GM18502 (cell line): ENCODE measurements around the gene CCND2.

Experiments used
- ATAC-seq: cut with Tn5 transposase; IDR thresholded peaks from one replicate; pipeline ENCODE4 v1.9.1; 2021; ENCODE audit warnings: mild to moderate bottlenecking; ENCODE audit not compliant: unreplicated experiment, poor library complexity

The CCND2 gene

DNA sequence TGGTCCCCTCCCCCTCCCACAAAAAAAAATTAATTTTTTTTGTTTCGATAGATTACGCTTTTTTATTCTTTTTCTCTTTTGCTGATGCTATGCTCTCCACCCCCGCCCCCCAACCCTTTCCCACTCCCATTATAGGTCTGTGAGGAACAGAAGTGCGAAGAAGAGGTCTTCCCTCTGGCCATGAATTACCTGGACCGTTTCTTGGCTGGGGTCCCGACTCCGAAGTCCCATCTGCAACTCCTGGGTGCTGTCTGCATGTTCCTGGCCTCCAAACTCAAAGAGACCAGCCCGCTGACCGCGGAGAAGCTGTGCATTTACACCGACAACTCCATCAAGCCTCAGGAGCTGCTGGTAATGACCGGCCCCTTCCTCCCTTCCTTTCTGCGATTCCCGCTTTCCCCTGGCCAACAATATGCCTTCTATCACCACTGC, 2.3 kb downstream of the CCND2 start:
- no peak for ATAC-seq

DNA sequence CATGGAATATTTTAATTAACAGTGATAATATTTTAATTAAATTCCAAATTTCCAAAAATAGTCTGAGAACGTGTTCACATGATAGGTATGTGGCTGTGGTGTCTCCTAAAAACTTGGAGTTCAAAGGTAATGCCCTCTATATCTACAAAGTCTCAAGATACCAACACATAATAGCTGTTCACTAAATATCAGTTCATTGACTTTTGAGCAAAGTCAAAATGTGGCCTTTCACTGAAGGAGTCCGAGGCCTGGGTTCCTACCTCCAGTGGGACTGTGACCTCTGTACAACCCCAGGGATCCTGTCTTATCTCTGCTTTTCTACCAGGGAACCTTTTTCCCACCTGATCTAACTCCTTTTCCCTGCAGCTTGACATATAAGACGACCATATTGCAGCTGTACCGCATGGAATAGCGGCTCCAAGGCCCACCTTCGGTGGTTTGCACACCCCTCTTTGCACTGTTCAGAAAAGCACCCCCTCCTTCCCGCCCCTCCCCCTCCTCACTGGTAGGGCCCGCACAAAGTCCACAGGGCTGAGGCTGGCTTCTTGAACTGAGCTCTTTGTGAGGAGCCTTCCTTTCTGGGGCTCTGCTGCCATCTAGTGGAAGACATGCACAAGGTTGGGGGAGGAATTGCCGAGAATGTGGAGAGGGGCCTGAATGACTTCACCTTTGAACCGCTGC, 3.1 kb downstream of the CCND2 start:
- ATAC-seq: peak; percentile 43

DNA sequence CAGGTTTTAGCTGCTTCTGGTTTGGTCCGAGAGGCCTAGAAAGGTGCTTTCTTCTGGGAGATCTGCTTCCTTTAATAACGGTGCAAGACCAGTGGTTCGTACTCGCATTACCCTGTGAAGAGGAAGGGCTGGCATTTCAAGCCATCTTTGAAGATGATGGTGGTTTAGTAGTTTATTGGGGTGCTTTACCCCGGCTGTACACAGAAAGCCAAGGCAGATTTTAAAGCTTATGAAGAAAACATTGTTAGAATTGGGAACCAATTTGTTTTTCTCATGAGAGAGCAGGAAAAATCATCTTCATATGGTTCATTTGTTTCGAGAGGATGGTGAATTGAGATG, 3.6 kb downstream of the CCND2 start:
- ATAC-seq: no peak

DNA sequence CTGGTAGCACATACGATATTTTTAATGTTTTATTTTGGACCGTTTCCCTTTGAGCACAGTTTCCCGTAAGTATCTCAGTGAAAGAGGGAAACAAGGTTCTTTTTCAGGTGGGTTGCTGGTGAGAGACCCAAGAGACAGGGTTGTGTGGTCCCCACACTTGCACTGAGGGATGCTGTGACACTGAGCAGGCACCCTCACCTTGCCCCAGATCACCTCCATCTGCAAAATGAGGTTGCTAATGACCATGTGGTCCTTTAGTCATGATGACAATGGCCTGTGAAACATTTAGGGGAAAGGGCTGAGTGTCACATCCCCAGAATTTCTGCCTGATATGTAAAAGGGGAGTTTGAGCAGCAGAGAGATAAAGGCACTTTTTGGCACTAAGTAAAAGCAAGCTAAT, 4.3 kb downstream of the CCND2 start:
- ATAC-seq: no peak

DNA sequence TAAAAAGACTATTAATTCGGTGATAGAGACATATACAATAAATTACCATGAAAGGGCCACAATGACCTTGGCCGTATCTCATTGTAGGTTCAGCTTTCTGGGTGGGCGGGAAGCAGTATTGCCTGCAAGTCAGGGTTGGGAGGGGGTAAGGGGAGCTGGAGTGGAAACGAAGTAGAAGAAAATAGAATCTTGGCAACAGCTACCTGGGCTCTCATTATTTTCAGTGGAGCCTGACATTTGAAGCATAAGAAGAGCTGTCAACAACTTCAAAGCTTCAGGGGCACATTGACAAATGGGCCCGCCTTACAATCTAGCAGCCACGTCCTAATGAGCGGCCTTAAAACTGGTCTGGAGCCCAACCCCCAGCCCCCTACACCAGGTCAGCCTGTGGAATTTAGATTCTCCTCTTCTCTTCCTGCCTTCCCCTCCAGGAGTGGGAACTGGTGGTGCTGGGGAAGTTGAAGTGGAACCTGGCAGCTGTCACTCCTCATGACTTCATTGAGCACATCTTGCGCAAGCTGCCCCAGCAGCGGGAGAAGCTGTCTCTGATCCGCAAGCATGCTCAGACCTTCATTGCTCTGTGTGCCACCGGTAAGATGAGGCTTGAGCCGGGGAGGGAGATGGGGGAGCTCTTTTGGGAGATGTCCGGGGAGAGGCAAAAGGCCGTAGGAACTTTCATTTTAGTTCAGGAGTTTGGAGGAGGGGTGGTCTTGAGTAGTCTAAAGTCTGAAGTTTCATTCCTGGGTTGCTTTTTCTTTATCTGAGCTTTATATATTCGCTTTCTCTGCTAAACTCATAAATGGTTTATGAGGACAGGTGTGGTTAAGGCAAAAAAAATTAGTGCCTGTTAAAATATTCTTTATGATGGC, 5.0 kb downstream of the CCND2 start:
- no peak for ATAC-seq

DNA sequence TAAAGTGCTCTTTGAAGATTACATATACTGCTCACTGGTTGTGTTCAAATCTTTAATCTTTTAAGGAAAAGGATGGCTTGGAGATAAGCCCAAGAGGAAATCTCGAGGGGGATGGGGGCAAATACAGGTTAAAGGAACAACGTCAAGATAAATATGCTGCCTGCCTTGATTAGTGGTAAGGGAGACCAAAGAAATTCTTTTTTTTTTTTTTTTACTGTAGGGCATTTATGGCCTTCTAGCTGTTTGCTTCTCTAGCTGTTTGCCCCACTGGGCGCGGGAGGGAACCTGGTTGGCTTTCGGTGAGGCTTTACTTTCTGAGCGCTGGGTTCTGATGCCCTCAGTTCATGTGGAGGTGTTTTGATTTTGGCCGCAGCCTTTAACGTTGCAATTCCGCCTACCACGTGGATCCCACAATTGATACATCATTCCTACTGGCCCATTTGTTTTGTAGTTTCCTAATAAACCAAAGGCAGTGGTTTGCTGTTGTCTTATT, 5.7 kb downstream of the CCND2 start:
- no peak for ATAC-seq

DNA sequence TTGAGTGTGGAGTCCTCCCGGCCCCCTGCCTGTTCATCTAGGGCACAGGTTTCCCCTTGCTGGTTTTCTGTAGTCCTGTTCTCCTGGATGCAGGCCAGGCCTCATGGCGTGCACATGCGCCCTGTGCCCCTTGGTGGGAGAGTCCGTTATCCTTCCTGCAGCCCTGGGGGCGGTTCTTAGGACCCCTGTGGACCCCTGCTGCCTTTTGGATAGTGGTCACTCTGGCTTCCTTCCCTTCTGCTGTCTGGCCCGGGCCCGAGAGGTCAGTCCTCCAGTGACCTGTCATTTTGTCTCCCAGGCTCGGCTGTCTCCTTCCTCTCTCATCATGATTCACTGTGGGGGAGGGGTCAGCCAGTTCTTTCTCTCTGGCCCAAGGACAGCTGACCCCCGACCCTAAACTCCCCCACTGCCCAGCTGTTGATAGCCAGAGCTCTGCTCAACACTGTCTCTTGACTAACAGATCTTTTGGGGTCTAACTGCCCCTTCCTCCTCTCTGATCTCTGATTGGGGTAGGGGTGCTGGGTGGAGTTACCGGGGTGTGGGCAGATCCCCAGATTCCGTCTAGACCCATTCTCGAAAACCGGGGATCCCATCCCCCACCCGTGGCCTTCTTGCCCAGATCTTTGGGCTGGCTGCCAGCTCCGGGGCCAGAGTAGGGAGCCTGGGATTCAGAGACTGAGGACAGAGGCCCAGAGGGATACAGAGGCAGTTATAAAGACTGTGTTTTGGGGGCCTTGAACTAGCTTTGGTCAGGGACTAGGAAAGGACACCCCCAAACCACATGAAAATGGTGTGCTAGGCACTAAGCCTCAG, 7.0 kb downstream of the CCND2 start:
- ATAC-seq: no peak

DNA sequence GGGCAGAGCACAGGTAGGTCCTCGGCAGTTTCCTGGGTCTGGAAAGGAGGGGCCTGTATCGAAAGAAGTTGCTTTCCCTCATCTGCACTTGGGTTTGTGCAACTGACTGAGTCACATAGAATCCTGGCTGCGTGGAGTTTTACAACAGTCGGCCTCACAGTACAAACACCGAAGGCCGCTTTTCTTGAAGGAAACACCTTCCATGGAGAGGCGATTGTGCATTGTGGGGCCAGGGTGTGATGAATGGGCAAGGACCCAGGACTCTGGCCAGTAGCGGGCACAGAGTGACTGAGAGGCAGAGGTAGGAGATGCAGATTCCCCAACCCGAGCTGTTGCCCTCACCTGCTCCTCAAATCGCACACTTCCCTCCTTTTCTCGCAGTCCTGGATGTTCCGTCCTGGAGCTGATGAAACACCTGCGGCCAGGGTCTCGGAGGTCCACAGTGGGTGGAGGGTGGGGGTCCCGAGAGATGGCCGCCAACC, 7.7 kb downstream of the CCND2 start:
- no peak for ATAC-seq

DNA sequence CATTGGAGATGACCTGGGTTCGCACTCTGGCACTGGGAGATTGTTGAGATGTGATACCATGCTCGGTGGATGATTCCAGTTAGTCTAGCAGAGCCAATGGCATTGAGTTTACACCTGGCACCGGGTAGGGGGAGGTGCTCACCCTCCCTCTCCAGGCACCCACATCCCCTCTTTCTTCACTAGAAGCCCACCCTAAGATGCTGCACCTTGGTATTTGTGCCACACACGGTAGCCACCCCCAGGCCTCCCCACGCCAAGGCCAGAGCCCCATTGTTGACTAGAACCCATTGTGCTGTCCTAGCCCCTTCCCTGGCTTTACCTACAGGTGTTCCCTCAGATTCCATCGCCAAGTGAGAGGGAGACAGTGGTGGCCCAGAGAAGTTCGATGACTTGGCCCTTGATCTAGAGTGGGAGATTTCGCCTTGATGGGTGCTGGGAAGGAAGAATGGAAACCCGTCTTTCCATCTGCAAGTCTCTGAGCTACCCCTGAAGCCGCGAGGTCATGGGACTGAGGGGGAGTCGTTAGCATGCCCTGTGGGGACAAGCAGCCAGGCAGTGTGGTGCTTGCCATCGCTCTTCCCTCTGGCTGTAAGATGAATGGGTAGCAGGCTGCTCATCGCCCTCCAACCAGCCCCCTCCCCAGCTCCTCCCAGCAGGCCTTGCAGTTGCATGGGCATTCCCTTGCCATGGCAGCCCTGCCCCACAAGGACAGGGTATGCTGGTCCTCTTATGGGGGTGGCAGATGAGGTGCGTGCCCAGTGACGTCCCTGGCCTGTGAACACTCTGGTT, 8.7 kb downstream of the CCND2 start:
- no peak for ATAC-seq

DNA sequence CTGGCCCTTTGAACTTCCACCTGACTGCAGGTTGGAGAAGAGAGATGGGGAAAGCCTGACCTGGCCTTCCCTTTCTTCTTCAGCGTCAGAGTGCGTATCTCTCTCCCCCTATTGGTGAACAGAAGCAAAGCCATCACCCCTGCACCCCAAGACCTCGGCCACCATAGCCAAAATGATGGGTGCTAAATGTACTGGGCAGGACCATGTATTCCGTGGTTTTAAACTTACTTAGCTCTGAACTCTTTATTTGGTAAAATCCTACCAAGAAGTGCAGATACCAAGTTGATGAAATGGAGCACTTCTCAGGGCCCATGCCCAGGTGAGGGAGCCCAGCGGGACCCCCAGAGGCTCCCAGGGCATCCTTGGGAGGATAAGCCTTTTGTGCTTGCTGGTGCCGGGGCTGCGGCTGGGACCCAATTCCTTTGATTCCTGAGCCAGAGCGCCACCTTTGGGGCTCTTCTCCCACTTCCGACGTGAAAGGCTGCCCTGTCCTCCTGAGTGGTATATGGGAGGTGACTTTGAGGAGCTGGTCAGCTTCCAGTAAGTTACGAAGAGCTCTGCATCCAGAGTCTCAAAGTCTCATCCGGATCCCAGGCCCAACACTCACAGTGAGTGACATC, 9.4 kb downstream of the CCND2 start:
- no peak for ATAC-seq

DNA sequence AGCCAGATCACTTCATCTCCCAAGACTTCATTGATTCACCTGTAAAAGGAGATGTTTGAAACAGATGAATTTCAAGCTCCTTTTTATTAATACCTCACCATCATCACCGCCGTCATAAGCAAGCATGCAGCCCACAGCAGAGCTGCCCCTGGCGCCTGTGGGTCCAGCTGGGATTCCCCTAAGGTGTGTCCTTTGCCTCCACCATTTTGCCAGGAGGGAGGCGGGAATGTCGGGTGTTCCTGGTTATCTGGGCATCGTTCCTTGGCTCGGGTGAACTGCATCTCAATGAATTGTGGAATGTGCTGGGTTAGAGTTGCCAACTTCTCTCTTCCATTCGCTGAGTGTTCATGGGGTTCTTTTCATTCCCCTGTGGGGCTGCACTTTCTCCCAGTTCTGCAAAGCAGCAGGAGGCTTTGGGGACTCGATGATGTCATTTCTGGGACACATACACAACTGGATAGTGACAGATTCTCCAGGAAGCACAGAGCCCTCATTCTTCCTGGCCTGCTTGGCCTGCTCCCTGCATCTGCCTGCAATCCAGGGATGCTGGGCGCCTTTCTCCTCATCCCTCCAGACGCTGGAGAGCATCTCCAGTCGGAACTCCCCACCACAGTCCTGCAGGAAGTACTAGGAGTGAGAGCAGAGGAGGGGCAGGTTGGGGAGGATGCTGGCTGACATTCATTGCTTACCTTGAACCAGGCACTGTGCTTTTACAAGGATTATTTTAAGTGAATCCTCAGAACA, 10.1 kb downstream of the CCND2 start:
- ATAC-seq: no peak

DNA sequence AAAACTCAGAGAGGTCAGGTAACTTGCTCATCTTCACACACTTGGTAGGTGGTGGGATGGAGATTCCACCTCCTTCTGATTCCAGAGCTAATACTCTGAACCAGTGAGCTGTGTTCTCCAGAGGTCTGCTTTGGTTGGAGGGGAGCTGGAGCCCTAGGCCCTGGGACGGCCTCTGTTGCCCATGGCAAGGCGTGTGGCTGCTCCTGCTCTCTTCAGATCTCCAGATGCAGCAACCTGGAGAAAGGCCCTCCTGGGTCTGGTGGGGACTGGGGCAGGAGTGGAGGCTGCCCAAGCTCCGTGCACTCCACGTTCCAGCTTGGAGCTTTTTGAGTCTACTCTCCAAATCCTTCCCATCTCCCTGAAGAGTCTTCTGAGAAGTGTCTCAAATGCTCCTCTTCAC, 10.7 kb downstream of the CCND2 start:
- no peak for ATAC-seq

DNA sequence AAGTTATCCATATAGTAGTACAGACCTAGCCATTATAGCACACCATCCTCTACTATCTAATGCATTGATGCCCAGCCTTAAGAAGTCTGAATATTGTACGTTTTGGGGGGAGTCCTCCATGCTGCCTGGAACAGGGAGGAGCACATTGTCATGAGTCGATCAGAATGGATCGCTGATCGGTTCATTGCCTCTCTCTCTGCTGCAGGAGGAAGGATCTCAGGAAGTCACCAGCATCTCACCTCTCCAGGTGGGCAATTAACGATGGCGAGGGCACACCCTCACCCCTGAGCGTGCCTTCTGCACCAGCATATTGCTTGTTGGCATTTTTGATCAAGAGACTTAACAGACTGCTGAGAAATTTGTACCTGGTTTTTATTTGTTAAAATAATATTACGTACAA, 11.5 kb downstream of the CCND2 start:
- ATAC-seq: no peak

DNA sequence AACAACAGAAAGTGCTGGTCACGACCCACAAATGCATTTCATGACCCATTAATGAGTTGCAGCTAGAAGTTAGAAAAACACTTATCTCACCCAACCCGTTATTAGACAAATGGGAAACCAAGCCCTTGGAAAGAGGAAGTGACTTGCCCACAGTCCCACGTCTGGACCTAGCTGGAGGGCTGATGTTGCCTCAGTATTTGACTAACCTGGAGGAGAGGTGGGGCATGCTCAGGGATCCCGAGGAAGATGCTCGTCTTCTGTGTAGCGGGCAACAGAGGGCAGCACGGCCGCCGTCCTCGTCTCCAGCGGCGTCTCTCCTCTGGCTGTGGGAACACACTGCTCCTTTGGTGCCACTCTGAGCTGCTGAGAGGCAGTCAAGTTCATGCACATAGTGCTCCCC, 12.7 kb downstream of the CCND2 start:
- no peak for ATAC-seq

DNA sequence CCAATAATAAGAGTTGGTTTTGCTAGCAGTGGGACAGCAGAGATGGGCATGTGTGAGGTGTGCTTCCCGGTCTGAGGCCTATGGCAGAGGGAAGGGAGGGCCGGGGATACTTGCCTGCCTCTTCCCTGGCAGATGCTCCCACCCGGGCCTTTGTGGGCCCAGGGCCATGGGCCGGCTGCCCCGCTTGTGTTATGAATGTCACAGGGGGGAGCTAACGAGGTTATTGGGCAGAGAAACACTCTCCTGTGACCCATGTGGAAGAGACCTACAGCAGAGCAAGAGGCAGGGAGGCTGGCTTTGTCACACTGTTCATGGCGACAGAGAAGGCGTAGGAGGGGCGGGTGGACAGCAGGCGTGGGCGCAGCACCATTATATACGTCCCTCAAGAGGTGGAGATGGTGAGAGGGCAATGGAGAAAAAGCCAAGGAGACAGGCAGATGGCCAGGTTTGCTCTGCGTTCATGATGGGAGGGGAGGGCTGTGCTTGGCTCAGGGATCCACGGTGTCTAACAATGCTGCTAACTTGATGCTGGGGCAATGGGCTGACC, 13.3 kb downstream of the CCND2 start:
- ATAC-seq: no peak

DNA sequence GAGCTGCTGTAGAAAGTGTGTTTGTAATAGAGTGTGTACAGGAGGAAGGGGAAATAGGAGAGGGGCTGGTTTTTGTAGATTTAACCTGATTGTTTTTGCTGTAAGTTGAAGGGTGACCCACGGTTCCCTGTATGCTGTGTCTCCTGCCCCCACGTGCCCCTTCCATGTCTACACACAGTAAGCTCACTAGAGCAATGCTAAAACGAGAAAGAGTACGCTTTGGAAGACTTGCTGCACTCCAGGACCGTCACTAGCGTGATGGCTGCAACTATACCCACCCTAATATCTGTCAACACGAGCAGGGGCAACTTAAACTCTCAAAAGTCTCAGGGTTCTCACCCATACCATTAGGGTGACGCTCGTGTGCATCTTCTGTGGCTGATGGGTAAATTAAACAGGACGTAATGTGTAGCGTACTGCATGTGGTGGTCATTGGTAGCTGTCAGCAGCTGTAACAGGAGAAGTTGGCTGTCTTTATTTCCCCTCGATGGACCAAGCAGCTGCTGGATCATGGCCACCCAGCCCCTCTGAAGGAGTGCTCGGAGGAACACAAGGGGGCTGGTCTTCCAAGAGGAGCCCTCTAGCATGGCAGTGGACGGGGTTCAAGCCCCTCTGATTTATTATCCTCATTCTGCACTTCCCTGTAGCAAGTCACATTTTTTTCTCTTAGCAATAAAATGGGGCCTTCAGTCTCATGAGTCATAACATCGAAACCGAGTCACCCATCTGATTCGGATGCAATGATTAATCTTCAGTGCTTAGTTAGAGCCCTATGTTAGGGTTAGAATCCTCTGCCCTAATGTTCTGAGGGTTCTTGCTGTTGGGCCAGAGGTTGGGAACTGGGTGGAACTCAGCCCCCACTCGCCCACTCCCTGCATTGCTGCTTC, 14.0 kb downstream of the CCND2 start:
- no peak for ATAC-seq

DNA sequence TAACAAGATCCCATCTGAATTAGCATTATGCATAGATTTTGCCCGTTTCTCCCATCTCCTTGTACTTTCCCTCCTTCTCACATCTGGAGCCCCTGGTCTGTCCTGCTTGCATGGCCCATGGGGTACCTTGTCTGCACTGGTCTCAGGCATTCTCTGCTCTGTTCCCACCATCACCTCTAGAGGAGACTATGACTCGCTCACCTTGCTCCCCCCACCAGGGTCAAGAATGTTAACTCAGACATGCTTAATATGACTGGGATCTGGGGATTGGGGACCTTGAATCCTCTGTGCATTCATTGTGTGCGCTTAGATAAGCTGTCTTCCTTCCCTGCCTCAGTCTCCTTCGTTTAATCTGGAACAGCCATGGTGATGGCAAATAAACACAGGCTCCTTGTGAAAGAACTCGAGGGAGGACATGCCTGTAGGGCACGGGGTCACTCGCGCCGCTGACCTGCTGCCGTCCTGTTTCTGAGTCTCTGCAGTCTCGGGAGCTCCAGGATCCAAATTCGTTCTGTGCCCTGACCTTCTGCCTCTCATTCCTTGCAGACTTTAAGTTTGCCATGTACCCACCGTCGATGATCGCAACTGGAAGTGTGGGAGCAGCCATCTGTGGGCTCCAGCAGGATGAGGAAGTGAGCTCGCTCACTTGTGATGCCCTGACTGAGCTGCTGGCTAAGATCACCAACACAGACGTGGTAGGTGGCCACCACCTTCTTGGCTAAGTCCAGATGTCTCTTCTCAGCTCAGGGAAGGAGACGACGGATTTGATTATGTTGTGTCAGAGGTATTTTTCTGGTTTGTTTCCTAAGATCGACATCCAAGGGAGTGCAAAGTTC, 15.0 kb downstream of the CCND2 start:
- ATAC-seq: no peak
